PC-3 (cell line): Measurements from ENCODE around the gene FOS. TPM values are rescaled to one million over a fixed set of nuclear protein-coding genes. Genes with fewer than 3 reads are reported as not detected.

Experiments
- ATAC-seq: fragments of 200-7000 bp; cut with Tn5 transposase; 2 replicates; pipeline ENCODE4 v1.9.1; 2020; ENCODE audit warnings: mild to moderate bottlenecking, moderate library complexity
- BruUV-seq: library from RNA; stranded (reverse); fragments of 400-500 nt; replicated peaks from 2 replicates; lab custom pipeline; 2021; lab: Mats Ljungman, UMichigan
- CTCF ChIA-PET: fragments of 300-600 bp; sonication (Branson Sonifier 250); formaldehyde crosslinking; loops from one replicate; lab custom pipeline; 2022; ENCODE audit warnings: antibody characterized with exemption; lab: Charles Lee
- POLR2A ChIA-PET: fragments of 300-600 bp; sonication (Branson Sonifier 250); formaldehyde crosslinking; loops from one replicate; lab custom pipeline; 2022; ENCODE audit warnings: antibody characterized with exemption; ENCODE audit not compliant: unreplicated experiment; lab: Charles Lee
- DNase-seq: peaks from one replicate; pipeline ENCODE4 v3.0.0-alpha.2; 2015
- H2AFZ ChIP-seq: fragments of 300-600 bp; sonication (generic); 2 replicates; pipeline ENCODE4 v1.6.0; 2016; ENCODE audit warnings: antibody characterized with exemption, low read length
- H3F3A ChIP-seq: fragments of 300-600 bp; sonication (generic); one replicate; pipeline ENCODE4 v1.6.0; 2017; ENCODE audit warnings: antibody characterized with exemption, low read length, control low read depth, mild to moderate bottlenecking; ENCODE audit not compliant: unreplicated experiment
- H3K27ac ChIP-seq: fragments of 300-600 bp; sonication (generic); 2 replicates; pipeline ENCODE4 v1.5.1; 2016; ENCODE audit warnings: mild to moderate bottlenecking, low read length
- H3K27me3 ChIP-seq: fragments of 300-600 bp; sonication (generic); 2 replicates; pipeline ENCODE4 v1.6.1; 2016; ENCODE audit warnings: low read length, mixed read lengths
- H3K36me3 ChIP-seq: fragments of 300-600 bp; sonication (generic); 2 replicates; pipeline ENCODE4 v1.6.1; 2016; ENCODE audit warnings: low read depth, mixed run types, low read length, mixed read lengths
- H3K4me1 ChIP-seq: fragments of 300-600 bp; sonication (generic); 2 replicates; pipeline ENCODE4 v1.5.1; 2016; ENCODE audit warnings: low read length; ENCODE audit not compliant: insufficient read depth
- H3K4me2 ChIP-seq: fragments of 300-600 bp; sonication (generic); 2 replicates; pipeline ENCODE4 v1.6.0; 2016; ENCODE audit warnings: low read length
- H3K4me3 ChIP-seq: fragments of 300-600 bp; sonication (generic); 2 replicates; pipeline ENCODE4 v1.5.1; 2016; ENCODE audit warnings: mild to moderate bottlenecking, low read length, mixed read lengths
- H3K79me2 ChIP-seq: fragments of 300-600 bp; sonication (generic); 2 replicates; pipeline ENCODE4 v1.6.1; 2017; ENCODE audit warnings: low read length, mixed read lengths
- H3K9ac ChIP-seq: fragments of 300-600 bp; sonication (generic); 2 replicates; pipeline ENCODE4 v1.6.0; 2016; ENCODE audit warnings: mild to moderate bottlenecking, low read length
- H3K9me2 ChIP-seq: fragments of 300-600 bp; sonication (generic); replicated peaks from 2 replicates; pipeline ENCODE4 v1.6.1; 2016; ENCODE audit warnings: mixed run types, low read length, mixed read lengths
- H3K9me3 ChIP-seq: fragments of 300-600 bp; sonication (generic); 2 replicates; pipeline ENCODE4 v1.6.1; 2016; ENCODE audit warnings: low read length, mixed read lengths
- H4K20me1 ChIP-seq: fragments of 300-600 bp; sonication (generic); 2 replicates; pipeline ENCODE4 v1.6.1; 2016; ENCODE audit warnings: low read length, mixed read lengths
- EZH2 ChIP-seq: fragments of 300-600 bp; sonication (generic); IDR thresholded peaks from one replicate; pipeline ENCODE4 v1.6.1; 2017; ENCODE audit warnings: antibody characterized with exemption, mild to moderate bottlenecking, low read length; ENCODE audit not compliant: unreplicated experiment
- EZH2phosphoT487 ChIP-seq: fragments of 300-600 bp; sonication (generic); IDR thresholded peaks from 2 replicates; pipeline ENCODE4 v1.6.1; 2018; ENCODE audit warnings: mild to moderate bottlenecking, antibody characterized with exemption, low read length, borderline replicate concordance
- intact Hi-C: fragments of 100-400 bp; cut with micrococcal nuclease; formaldehyde crosslinking; loops from 2 replicates; pipeline ENCODE4 v1.9.0; 2023
- total RNA-seq: library from RNA; depleted of rRNA; stranded (reverse); fragments of >200 nt; gene quantifications from 2 replicates; pipeline ENCODE4 v1.2.3, GENCODE V29; 2014
- TF ChIP-seq, protein P1 (sequence below): fragments of 300-600 bp; sonication (generic); conservative IDR thresholded peaks from 2 replicates; pipeline ENCODE4 v1.5.1; 2017; ENCODE audit warnings: antibody characterized with exemption, low read depth, mild to moderate bottlenecking, low read length

Gene FOS
- total RNA-seq, 1 experiment from 2014 or later: 99.2 TPM

DNA sequence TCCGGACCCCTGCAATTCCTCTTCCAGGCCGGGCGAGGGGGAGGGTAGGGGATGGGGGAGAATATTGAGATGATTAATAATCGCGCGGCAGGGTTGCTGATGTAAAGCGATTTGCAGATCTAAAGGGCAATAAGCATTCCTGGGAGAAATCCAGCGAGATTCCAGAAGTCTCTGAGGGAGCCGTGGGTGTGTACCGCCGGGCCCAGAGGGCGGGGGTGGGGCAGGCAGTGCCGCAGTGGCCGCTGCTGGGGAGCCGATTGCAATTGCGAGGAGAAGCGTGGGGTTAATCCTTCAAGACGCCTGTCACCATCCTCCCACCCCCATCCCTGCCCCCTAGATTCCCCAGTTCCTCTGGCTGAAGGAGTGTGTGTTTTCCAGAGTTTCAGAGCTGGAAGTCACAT is 16.4 kb downstream of the FOS start:
- Histone ChIP-seq H3K9me2 (no peaks in the 10 kb centered on the region), H3K9me3 (no peaks in the 10 kb centered on the region), H2AFZ (peak overlapping the region; percentile 94), H4K20me1 (no peaks in the 10 kb centered on the region), H3K36me3 (no peaks in the 10 kb centered on the region), H3K27ac (peak overlapping the region; percentile 24), H3K4me2 (peak overlapping the region; percentile 93), H3F3A (no peaks in the 10 kb centered on the region), H3K9ac (peak overlapping the region; percentile 71), H3K79me2 (no peaks in the 10 kb centered on the region), H3K4me3 (peak overlapping the region; percentile 86), H3K27me3 (no peaks in the 10 kb centered on the region), H3K4me1 (peaks cover 17% of the 10 kb centered on the region)
- ChIA-PET POLR2A (interaction anchor here (0.6 to 0.7 kb wide), 3 partner anchors 29 to 119 kb away, joined by 3 to 21 read pairs (median 13); no protein-coding TSS in a partner anchor), CTCF (no interaction called here)
- intact Hi-C loops: loop anchor here (2.0 kb wide), 2 partner anchors 118 to 170 kb away; partner anchors contain the start of gene TMED10
- TF ChIP-seq, protein P1, sequence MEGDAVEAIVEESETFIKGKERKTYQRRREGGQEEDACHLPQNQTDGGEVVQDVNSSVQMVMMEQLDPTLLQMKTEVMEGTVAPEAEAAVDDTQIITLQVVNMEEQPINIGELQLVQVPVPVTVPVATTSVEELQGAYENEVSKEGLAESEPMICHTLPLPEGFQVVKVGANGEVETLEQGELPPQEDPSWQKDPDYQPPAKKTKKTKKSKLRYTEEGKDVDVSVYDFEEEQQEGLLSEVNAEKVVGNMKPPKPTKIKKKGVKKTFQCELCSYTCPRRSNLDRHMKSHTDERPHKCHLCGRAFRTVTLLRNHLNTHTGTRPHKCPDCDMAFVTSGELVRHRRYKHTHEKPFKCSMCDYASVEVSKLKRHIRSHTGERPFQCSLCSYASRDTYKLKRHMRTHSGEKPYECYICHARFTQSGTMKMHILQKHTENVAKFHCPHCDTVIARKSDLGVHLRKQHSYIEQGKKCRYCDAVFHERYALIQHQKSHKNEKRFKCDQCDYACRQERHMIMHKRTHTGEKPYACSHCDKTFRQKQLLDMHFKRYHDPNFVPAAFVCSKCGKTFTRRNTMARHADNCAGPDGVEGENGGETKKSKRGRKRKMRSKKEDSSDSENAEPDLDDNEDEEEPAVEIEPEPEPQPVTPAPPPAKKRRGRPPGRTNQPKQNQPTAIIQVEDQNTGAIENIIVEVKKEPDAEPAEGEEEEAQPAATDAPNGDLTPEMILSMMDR: 0 out of 2 replicates have a peak, but pooled peaks have one; percentile 8
- TF ChIP-seq EZH2phosphoT487 (no peak), EZH2 (no peak)
- ATAC-seq (peak; percentile 31), DNase-seq (peak; percentile 68)
- BruUV-seq: no TSS peak

DNA sequence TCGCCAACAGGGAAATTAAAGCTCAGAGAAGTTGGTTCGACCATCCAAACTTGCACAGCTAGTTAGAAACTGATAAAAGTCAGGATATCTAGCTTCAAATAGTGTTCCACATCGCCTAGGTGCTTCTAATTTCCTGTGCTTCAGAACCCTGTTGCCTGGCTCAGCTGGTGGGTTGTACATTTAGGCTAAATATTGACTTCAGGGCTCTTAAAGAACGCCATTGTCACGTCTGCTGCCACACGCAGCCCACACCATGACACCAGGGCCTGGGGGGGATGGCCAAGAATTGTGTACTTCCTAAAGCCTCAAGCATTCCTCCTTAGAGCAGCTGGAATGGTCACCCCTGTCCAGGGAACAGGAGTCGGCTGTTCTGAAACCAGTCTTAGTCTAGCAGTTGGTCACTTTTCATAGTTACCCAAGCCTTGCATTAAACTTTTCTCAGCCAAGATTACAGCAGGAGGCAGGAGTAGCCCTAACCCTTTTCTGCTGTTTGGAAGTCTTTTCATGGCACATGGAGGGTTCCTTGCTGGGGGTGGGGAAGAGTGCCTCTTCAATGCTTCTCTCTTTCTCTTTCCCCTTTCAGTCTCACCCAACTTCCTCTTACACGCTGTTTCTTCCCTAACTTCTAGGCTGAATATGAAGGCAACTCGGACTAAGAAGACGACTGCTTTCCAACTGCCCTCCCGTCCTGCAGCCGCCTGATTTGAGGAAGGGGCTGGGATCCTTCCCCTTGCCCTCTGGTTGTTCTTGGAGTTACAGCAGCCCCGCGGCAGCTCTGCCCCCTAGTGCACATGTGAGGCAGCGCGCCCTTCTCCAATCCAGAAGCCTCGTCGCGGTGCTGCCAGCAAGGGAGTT is 17.1 kb downstream of the FOS start:
- H4K20me1 ChIP-seq: no peaks in the 10 kb centered on the region
- peak overlapping the region; percentile 24 for H3K27ac ChIP-seq
- H3K4me3 ChIP-seq: peak overlapping the region; percentile 86
- no peaks in the 10 kb centered on the region for H3K36me3 ChIP-seq
- H3F3A ChIP-seq: no peaks in the 10 kb centered on the region
- DNase-seq (peak; percentile 74), ATAC-seq (peak; percentile 30)
- no TSS peak for BruUV-seq
- POLR2A ChIA-PET: interaction anchor here (0.6 to 0.7 kb wide), 3 partner anchors 30 to 120 kb away, joined by 3 to 21 read pairs (median 13); no protein-coding TSS in a partner anchor
- H3K9me3 ChIP-seq: no peaks in the 10 kb centered on the region
- intact Hi-C loops: loop anchor here (1.0 to 2.0 kb wide), 3 partner anchors 119 to 171 kb away; partner anchors contain the start of gene TMED10
- no peaks in the 10 kb centered on the region for H3K27me3 ChIP-seq
- H3K79me2 ChIP-seq: no peaks in the 10 kb centered on the region
- CTCF ChIA-PET: no interaction called here
- H2AFZ ChIP-seq: peak overlapping the region; percentile 94
- H3K4me2 ChIP-seq: peak overlapping the region; percentile 93
- H3K9me2 ChIP-seq: no peaks in the 10 kb centered on the region
- TF ChIP-seq EZH2: no peak
- TF ChIP-seq, protein P1: peak; percentile 98
- peaks cover 17% of the 10 kb centered on the region for H3K4me1 ChIP-seq
- peak overlapping the region; percentile 71 for H3K9ac ChIP-seq
